ENCODE data around the gene CCDC90B.
"Not testable (repeated sequence)": the region's sequence is repeated elsewhere in the genome, so short reads cannot be mapped to it uniquely, and the experiment has no call there.

DNA sequence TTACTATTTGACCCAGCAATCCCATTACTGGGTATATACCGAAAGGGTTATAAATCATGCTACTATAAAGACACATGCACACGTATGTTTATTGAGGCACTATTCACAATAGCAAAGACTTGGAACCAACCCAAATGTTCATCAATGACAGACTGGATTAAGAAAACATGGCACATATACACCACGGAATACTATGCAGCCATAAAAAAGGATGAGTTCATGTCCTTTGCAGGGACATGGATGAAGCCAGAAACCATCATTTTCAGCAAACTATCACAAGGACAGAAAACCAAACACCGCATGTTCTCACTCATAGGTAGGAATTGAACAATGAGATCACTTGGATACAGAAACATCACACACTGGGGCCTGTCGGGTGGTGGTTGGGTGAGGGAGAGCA is 14.4 kb downstream of the CCDC90B start:
- TF ChIP-seq, protein P1, sequence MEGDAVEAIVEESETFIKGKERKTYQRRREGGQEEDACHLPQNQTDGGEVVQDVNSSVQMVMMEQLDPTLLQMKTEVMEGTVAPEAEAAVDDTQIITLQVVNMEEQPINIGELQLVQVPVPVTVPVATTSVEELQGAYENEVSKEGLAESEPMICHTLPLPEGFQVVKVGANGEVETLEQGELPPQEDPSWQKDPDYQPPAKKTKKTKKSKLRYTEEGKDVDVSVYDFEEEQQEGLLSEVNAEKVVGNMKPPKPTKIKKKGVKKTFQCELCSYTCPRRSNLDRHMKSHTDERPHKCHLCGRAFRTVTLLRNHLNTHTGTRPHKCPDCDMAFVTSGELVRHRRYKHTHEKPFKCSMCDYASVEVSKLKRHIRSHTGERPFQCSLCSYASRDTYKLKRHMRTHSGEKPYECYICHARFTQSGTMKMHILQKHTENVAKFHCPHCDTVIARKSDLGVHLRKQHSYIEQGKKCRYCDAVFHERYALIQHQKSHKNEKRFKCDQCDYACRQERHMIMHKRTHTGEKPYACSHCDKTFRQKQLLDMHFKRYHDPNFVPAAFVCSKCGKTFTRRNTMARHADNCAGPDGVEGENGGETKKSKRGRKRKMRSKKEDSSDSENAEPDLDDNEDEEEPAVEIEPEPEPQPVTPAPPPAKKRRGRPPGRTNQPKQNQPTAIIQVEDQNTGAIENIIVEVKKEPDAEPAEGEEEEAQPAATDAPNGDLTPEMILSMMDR (IDR thresholded peaks at IDR 0.05; ENCODE audit: extremely low read depth in 1 of 2, insufficient read depth in 1 of 2, low read depth in 1 of 2, low read length in 2 of 2): not testable (repeated sequence)
- TF ChIP-seq POLR2AphosphoS5 (IDR thresholded peaks at IDR 0.05; ENCODE audit: insufficient read depth, low read depth, low read length); EZH2 (IDR thresholded peaks at IDR 0.05; ENCODE audit: borderline replicate concordance, low read depth, low read length, severe bottlenecking); POLR2A (IDR thresholded peaks at IDR 0.05; ENCODE audit: low read depth, low read length): not testable (repeated sequence)
